Occipital lobe (tissue), 2 donors: ENCODE data around the gene LMOD2. TPM values are rescaled to one million over a fixed set of nuclear protein-coding genes. Genes with fewer than 3 reads are reported as not detected.

Experiments
- DNase-seq: peaks from one replicate; lab custom pipeline; 2025; lab: John Stamatoyannopoulos, UW
- total RNA-seq: library from RNA; depleted of rRNA; stranded (reverse); fragments of >200 nt; gene quantifications from one replicate; pipeline ENCODE4 v1.2.3, GENCODE V29; 2014

The LMOD2 gene
- total RNA-seq, 1 donor from 2014 or later = not detected

DNA sequence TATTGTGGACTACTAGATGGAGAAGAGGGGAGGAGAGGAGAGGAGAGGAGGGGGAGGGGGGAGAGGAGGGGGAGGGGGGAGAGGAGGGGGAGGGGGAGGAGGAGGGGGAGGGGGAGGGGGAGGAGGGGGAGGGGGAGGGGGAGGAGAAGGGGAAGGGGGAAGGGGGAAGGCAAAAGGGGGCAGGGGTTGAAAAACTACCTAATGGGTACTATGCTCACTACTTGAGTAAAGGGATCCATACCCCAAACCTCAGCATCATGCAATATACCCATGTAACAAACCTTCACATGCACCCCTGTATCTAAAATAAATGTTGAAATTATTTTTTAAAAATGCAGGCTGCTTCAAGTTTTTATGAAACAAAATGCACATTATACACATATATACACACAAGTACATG is 15.1 kb upstream of the LMOD2 start:
- no peak for DNase-seq

DNA sequence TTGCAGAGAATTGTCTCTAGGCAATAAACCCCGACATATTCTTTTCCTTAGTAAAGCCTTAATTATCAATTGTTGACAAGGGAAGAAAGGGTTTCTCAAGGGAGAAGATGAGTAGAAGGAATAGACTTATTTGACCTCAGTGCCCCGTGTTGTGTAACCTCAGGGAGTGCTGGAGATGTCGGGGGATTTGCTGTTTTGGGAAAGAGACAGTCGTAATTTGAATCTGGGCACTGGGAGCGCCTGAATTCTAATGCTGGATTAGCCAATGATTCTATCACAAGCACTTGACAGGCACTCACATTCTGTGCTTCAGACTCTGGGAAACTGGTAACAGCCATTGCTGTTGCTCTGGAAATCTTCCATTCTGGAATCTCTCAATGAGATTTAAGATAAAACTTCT is 13.8 kb upstream of the LMOD2 start:
- DNase-seq = no peak

DNA sequence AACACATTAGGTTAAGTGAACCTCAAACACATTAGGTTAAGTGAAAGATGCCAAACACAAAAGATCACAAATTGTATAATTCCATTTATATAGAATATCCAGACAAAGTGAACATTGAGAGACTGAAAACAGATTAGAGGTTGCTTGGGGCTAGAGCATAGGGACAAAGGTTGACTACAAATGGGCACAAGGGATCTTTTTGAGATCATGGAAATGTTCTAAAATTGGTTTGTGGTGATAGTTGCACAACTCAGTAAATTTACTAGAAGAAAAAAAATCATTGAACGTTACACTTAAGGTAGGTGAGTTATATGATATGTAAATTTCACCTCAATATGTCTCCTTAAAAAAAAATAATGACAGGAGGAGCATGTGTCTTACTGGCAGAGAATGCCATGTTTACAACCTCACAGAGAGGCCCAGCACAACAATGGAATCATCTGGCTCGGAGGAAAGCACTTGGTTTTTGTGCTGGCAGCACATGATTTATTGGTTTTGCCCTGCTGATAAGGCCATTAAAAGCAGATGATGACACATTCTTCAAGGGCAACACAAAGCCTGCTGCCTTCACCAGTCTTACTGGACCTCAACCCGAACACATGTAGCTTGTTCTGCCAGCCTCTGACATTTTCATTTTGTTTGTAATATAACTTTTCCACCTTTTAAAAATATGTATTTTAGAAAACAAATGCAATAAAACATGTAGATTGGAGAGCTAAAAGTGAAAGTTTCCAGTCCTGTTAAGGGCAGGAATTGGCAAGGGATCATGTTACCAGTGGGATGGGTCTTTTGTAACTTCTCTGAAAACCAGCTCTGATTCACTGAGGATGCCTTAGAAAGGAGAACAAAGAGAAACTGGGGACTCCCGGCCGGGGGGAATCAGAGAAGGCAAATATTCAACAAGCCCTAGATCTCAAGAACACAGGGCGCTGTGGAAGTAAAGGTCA is 11.9 kb upstream of the LMOD2 start:
- DNase-seq = no peak

DNA sequence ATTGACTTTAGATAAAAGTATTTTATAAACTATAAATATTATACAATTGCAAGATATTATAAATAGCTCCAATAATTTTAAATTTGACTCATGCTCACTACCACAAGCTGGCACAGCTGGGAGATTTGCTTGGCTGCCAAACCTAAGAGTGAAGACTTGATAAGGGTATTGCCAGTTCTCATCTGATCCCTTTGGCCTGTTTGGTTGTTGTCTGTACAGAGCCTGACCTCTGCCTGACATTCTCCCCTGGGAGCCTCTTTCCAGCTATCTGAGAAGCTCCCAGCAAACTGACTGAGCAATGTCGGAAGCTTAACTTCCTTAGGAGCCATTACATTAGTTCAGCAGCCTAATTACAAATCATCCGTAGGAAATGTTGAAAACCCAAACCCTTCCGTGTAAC is 10.2 kb upstream of the LMOD2 start:
- DNase-seq = no peak

DNA sequence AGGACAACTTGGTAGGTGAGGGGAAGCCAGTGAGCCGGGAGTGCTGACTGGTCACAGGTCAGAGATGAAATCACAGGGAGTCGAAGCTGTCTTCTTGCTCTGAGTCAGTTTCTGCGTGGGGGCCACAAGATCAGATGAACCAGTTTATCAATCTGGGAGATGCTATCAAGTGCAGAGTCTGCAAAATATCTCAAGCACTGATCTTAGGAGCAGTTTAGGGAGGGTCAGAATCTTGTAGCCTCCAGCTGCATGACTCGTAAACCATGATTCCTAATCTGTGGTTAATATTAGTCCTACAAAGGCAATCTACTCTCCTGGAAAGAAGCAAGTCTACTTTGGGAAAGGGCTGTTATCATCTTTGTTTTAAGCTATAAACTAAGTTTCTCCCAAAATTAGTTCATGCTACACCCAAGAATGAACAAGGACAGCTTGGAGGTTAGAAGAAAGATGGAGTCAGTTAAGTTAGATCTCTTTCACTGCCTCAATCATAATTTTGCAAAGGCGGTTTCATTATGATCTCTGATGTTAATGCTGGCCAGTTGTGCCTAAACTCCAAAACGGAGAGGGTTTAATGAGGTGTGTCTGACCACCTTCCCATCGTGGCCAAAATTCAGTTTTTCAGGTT is 8.4 kb upstream of the LMOD2 start:
- DNase-seq = no peak

DNA sequence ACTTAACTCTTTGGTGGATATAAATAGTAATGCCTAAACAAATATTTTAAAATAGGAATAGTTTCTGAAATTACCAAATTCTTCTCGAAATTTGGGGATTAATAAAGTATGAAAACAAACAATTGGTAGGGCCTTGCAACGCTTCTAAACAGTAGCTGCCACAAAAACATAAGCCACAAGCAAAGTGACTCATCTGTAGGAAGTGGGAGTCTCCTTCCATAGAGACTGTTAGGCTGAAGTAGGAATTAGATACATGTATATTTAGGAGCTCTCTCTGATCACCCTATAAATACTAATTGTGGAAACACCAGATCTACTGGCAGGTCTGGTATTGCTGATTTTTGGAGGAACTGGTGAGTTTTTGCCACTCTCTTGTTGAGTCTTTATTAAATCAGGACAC is 5.7 kb upstream of the LMOD2 start:
- no peak for DNase-seq

DNA sequence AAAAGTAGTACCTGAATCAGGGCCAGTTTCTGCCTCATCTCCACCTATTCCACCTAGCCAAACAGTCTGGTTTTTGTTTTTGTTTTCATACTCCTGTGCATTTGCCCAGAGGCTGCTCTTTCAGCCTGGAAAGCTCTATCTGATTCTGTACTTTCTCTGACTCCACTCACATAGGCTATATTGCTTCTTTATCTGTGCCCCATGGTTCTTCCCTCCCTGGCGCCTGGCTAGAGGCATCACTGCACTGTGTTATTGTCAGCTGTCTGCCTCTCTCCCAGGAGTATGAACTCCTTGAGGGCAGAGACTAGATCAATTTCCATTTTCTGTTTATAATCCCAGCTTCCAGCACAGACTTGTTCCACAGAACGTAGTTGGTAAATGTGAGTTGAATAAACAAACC is 5.1 kb upstream of the LMOD2 start:
- DNase-seq = no peak

DNA sequence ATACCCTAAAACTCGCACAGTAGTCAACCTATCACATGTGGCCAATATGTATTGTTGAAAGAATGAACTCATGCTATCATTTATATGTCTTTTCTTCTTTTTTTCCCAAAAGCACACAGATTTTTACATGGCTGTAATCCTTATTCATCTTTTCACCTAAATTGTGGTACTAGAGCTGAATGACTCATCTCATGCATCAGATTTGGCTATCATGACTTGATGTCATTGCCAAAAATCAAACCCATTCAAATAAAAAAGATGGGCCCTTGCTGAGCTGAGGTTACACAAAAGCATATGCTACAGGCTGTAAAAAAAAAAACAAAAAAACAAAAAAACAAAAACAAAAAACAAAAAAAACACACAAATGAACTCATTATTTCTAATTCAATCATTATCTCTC is 3.3 kb upstream of the LMOD2 start:
- DNase-seq = no peak

DNA sequence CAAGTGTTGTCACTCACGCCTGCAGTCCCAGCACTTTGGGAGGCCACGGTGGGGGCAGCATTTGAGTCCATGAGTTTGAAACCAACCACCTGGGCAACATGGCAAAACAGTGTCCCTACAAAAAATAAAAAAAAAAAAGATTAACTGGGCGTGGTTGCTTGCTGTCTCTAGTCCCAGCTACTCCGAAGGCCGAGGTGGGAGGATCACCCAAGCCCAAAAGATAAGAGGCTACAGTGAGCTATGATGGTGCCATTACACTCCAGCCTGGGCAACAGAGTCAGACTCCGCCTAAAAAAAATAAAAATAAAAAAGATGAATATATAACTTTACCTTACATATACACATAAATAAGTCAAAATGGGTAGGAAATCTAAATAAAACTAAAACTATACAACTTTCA is 2.5 kb upstream of the LMOD2 start:
- DNase-seq = no peak

DNA sequence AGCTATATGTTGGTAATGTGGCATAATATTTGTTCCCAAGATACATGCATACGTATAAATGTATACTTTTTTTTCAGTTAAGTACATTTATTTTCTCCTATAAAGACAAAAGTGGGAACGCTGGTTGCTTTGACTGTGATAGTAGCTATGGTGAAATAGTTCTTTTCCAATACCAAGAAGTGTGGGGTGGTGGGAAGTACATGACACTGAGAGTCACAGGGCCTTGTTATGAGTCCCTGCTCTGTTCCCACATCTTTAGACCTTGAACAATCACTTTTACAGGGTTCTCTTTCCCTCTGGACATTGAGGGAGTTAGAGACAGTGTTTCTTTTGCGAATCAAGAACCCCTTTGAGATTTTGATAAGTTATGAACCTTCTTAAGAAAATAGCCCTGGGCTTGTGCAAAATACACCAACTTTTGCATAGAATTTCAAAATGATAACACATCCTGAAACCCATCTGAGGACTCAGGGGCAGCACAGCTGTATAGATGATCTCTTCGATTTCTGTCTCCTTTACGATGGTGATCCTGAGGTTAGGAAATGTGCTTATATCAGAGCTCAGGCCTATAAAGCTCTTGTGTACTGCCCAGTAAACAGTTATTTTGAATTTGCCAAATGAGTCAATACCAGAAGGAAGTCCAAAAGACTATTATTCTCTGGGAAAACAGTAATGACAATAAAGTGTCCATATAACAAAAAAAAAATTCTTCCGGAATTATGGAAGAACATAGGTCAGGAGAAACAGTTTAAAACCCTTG is 1.1 kb downstream of the LMOD2 start:
- DNase-seq = no peak

DNA sequence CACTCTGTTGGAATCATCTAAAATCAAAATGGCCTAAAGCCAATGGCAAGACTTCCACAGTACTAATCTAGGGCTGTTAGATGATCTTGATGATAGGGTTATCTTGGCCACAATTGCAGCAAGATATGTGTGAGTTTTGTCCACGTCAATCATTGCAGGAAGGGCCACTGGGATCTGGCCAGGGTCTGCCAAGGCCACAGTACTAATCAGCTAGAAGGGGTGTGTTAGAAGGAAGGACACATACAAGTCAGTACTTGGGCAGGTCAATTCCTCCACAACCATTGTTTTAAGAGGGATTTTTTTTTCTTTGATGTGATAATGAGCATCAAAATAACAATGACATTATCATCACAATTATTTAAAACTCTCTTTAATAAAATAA is 1.6 kb downstream of the LMOD2 start:
- no peak for DNase-seq

DNA sequence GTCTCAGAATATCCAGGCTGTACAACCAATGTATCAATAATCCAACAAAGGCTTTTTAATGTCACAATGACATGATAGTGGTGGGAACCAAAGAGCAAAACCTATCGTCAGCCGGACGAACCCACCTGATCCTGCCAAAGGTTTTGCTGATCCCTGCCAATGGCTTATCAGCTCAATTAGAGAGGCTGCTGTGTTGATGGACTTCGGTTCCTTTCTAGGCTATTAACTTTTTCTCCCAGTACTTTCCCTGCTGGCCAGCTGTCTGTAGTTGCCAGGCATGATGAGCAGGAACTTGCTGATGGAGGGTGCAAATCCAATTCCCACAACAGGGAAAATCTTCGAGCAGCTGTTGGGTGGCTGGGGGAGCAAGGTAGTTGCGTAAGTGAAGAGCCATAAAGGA is 2.4 kb downstream of the LMOD2 start:
- DNase-seq = no peak

DNA sequence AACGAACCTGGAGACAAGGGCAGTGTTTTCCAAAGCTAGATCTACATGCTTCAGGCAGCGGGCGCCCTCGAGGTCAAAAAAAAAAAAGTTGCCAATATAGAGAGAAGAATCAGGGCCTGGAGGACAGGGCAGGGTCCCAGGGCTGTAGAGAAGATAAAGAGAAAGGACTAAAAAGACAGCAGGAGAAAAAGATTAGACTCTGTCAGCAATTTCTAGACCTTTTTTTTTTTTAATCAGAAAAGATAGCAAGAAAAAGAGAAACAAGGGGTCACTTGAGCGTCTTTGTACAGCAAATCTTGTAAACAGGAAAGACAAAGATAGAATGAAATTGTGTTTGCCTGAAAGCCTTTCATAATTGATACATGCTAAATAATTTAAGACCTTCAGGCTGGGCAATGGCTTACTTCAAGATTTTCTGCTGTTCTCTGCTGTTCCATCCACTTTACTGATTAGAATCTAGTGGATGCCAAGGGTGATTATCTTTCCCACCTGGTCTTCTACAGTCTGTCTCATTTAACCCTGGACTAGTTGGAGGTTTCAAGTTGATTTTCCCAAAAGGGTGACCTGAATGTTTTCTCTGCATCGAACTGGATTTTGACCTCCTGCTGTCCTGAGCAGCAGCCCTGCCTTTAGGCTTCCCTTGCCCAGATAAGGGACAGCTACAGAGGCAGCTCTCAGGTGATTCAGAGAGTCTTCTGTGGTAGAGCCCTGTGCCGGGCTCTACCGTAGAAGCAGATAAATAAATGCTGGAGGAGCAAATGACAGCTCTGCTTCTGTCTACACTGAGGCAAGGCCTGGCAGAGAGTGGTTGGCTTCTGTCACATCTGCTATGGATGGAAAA is 5.1 kb downstream of the LMOD2 start:
- no peak for DNase-seq

DNA sequence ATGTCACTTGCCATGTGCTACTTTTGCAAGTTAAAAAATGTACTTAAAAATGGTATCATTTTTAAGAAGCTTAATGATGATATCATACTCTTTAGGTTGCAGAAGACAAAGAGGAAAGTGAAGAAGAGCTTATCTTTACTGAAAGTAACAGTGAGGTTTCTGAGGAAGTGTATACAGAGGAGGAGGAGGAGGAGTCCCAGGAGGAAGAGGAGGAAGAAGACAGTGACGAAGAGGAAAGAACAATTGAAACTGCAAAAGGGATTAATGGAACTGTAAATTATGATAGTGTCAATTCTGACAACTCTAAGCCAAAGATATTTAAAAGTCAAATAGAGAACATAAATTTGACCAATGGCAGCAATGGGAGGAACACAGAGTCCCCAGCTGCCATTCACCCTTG is 6.1 kb downstream of the LMOD2 start:
- DNase-seq = no peak

DNA sequence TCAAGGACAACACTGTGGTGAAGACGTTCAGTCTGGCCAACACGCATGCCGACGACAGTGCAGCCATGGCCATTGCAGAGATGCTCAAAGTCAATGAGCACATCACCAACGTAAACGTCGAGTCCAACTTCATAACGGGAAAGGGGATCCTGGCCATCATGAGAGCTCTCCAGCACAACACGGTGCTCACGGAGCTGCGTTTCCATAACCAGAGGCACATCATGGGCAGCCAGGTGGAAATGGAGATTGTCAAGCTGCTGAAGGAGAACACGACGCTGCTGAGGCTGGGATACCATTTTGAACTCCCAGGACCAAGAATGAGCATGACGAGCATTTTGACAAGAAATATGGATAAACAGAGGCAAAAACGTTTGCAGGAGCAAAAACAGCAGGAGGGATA is 6.6 kb downstream of the LMOD2 start:
- DNase-seq = no peak

DNA sequence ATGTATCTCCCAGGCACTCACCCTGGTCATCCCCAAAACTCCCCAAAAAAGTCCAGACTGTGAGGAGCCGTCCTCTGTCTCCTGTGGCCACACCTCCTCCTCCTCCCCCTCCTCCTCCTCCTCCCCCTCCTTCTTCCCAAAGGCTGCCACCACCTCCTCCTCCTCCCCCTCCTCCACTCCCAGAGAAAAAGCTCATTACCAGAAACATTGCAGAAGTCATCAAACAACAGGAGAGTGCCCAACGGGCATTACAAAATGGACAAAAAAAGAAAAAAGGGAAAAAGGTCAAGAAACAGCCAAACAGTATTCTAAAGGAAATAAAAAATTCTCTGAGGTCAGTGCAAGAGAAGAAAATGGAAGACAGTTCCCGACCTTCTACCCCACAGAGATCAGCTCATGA is 7.1 kb downstream of the LMOD2 start:
- DNase-seq = no peak

DNA sequence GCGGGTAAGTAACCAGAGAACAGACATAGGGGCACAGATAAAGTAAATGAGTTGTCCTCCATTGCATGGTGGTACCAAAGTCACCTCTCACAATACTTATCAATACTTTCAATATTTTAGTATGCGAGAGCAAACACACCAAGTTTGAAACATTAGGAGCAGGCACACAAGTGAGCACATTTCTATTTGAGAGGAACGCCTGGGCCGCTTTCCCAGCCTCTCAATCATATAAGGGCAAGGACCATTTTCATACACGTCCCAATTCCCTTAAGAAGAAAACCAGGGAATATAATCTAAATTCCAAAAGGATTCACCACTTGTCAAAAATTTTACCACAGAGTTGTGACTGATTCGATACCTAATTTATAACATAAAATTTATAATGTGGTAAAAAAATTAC is 7.5 kb downstream of the LMOD2 start:
- no peak for DNase-seq

DNA sequence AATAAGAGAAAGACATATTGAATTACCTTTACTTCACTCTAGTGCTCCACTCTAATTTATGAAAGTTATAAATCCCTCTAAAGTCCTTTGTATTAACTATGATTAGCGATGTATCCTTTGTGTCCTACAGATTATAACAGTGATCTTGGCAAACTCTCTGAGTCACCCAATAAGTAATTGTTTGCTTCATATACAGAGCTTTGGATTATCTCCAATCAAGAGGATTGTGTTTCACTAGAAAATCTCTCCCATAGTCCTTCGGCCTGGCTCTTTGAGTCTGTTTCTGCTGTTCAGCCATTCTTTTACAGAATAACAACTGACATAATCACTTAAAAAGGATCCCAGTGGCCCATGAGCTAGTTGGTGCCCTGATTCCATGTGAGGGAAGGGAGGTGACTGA is 9.5 kb downstream of the LMOD2 start:
- no peak for DNase-seq

DNA sequence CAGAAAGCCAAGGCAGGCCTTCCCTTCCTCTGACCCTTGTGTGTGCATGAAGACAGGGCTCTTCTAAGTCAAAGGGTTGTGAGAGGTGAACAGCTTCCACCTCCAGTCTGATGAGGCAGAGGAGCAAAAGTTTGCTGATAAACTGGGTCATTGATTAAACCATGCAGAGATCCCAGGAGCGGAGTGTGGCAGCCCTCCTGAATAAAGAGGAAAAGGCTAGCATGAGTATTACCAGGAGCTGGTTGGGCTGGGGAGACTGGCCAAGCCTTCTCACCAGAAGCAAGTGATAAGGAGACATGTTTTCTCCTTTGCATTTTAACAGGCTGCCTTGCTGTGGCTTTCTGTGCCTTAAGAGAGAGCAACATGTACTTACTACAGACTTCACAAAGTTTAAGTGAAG is 10.2 kb downstream of the LMOD2 start:
- DNase-seq = no peak

DNA sequence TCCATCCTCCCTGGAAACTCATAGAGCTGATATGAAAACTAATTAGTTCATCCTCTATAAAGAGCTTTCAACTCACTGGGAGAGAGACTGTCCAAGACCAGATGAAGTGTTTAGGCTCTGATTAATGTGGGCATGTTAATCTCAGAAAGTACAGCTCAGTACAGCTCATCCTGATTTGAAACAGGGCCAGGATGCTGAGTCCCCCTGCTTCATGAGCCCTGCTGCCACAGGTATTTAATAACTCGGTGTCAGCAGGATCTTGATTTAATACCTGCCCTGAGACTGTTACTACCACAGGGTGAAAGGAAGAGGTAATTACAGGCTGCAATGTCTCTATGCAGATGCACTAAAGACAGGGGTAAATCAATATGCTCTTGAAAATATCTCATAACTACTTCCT is 10.8 kb downstream of the LMOD2 start:
- no peak for DNase-seq

DNA sequence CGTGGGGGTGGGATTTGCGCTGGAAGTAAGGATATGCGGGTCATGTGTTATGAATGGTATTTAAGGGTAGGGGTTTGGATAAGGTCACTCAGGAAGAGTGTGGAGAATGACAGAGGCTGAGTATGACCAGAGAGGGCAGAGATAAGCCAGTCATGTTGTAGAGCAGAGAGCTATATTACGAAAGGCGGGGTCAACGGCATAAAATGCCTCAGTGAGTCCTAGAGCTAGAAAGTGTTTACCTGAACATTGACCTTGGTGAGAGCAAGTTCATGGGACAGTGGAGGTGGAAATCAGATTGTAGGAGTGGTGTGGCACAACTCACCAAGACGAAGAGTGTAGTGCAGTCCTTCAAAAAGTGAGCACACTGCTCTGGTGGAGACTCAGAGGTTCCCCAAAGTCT is 13.8 kb downstream of the LMOD2 start:
- no peak for DNase-seq
